GF-D8 (cell line): ENCODE results near the gene TTLL11.
"Not testable (repeated sequence)": the region's sequence is repeated elsewhere in the genome, so short reads cannot be mapped to it uniquely, and the experiment has no call there.

Experiments
- DNase-seq: peaks from one replicate; lab custom pipeline; 2025; lab: John Stamatoyannopoulos, UW

TTLL11 gene

DNA sequence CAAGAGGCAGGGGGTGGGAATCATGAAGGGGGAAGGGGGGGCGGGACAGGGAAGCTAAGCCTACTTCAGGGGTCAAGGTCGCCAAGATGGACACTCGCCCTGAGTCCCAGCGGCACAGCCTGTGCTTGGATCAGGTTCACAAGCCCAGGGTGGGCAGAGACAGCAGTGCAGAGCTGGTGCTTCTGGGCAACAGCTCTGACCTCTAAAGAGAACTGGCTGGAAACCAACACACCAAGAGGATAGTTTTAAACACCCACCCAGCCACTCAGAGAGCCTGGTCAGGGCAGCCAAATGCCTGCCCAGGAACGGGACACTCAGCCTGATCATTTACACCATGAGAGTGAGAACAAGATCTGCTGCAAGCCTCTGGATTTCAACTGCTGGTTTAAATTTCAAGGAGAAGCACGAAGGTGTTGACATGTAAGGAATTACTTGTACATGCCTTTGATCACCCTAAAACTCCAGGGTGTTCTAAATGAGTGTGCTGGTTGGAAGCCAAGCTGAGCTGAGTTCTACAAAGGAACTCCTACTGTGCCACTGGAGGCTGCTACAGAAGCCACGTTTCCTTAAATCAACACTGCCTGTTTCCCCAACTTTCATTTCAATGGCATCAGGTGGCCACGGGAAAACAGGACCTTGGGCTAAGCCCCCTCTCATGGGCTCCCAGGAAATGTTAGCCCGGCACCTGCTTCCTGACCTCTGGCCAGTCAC, 91.5 kb downstream of the TTLL11 start:
- DNase-seq = no peak

DNA sequence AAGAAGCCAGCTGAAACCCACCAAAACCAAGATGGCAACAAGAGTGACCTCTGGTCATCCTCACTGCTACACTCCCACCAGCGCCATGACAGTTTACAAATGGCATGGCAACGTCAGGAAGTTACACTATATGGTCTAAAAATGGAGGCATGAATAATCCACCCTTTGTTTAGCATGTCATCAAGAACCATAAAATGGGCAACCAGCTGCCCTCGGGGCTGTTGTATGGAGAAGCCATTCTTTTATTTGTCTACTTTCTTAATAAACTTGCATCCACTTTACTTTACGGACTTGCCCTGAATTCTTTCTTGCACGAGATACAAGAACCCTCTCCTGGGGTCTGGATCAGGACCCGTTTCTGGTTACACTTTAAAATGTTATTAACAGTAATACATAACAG, 92.6 kb downstream of the TTLL11 start:
- DNase-seq = not testable (repeated sequence)

DNA sequence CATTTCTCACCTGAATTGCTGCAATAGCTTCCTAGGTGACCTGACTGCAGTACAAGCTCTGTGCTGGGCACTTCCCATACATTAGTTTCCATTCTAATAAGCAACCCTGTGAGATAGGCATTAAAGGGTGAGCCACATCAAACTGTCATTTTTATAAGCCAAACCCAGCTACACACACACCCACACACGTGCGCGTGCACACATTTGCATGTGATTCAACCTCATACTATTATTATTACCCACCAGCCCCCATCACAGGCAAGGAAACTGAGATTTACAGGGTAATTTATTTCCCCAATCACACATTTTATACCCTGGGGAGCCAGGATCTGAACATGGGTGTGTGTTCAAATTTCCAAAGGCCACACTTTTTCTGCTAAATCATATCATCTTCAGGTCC, 93.6 kb downstream of the TTLL11 start:
- DNase-seq = no peak

DNA sequence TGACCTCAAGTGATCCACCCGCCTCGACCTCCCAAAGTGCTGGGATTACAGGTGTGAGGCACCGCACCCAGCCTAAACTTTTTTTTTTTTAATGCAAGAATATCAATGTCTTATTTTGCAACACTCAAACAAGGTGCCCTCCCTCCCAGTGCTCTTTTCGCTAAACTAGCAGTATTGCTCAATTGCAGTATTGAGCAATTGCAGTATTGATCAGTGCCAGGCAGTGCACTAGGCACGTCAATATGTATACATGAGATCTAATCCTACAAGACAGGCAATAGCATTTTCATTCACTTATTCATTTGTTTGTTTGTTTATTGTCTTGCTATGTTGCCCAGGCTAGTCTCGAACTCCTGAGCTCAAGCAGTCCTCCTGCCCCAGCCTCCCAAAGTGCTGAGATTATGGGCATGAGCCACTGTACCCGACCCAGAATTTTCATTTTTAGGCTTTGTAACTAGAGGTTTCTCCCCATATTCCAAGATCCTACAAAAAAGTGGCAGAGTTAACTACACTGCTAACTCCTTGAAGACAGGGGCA, 94.5 kb downstream of the TTLL11 start:
- DNase-seq = no peak

DNA sequence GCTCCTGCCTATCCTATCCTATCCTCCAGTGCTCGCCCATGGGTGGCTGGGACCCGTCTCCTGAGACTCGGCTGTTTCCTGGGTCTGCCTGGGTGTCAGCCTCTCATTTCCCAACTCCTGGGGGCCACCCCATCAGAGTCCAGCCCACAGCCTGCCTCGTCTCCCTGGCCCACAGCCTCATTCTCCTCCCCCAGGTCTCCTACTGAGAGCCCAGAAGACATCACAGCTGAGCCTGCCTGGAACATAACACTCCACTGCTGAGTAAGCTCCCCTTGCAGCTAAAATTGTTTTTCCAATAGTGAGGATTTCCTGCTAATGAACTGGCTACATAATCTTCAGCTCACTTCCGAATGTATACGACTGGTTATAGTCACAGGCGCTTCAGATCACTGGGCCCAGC, 95.3 kb downstream of the TTLL11 start:
- DNase-seq = no peak

DNA sequence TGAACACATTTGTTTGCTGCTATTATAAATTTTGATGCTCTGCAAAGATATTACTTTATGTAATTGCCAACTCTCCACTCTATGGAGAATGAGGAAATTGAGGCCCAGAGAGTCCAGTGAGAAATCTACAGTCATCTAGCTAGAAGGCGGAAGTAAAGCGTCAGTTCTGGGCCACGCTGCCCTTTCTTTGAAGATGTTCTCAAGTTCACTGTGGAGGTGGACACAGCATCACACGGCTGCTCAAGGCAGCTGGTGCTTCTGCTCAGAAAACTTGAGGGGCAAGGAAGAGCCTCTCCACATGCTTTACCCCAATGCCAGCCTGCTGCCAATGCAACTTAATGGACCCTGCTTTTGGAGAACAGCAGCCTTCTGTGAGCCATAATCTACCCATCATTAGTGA, 96.3 kb downstream of the TTLL11 start:
- DNase-seq = no peak

DNA sequence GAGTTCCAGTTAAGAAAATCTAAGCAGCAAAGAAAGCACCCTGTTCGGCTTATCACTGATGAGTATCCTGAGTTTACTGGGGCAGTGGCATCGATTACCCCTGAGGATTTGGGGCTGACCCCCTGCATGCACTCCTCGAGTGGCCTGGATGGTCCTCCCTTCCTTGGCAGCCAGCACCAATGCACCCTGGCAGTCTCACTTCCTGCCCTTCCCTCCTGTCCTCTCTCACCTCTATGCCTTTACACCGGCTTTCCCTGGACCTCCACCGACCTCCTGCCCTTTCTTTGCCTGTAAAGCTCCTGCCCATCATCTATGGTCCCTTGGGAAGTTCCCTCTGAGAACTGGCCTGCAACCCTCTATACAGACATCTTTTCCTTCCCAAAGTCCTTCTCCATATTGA, 97.1 kb downstream of the TTLL11 start:
- no peak for DNase-seq

DNA sequence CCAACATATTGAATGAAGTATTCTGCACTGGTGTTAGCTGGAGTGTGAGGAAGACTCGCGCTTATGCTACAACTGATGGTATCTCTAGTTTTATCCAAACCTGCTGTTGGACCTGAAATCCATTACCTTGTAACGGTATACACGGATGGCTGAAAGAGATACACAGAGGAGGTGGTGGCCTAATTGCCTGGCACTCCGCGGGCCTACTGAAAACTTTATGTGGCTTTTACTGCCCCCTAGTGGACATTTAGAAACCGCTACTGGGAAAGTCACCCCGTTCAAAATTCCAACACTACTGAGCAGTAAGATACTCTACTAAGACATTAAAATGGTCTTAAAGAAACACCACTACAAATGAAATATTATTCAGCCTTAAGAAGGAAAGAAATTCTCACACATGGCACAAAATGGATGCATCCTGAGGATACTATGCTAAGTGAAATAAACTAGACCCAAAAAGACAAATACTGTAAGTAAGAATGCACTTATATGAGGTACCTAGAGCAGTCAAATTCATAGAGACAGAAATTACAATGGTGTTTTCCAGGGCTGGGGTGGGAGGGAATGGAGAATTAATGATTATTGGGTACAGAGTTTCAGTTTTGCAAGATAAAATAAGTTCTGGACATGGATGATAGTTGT, 100.4 kb downstream of the TTLL11 start:
- DNase-seq = peak; percentile 8

DNA sequence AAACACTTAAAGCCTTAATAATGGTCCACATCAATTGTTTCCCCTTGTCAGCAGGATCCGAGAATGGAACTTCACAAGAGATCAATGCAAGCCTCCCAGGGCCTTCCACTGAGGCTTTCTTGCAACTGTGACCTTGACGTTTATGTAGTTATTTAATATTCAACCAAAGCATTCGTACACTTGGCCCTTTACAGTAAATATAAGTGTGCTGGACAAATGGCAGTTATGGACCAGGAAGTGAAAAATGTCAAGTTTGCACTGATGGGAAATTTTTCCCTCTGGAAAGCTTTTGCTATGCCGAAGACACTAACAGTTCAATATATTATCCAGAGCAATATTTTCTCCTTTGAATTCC, 101.8 kb downstream of the TTLL11 start:
- no peak for DNase-seq

DNA sequence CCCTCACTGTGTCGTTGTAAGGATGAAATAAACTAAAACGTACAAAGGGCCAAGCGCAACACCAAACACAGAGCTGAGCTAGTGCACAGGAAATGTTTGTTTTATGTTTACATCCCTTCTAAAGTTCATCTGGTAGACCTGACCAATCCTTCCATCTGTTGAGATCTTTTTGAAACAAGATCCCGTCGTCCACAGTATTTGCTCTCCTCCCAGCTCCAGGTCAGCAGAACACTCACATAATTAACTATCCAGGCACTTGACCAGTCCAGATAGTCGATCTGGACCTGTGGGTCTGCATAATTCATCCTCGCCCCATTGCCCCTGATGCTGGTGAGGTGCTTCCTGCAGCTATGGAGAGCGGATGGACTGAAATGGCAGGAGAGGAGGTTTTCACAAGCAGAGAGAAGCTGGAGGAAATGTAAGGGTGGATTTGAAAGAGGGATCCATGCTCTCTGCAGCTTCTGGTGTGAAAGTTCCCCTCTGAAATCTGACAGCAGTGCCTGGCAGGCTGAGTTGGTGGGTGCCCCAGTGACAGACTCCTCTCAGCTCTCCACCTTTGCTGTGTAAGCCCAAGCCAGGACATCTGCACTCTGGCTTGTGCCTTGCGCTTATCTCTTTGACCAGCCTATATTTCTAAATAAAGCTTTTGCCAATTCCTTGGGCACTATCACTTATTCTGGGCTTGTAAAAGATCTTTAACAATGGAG, 102.4 kb downstream of the TTLL11 start:
- DNase-seq = no peak

DNA sequence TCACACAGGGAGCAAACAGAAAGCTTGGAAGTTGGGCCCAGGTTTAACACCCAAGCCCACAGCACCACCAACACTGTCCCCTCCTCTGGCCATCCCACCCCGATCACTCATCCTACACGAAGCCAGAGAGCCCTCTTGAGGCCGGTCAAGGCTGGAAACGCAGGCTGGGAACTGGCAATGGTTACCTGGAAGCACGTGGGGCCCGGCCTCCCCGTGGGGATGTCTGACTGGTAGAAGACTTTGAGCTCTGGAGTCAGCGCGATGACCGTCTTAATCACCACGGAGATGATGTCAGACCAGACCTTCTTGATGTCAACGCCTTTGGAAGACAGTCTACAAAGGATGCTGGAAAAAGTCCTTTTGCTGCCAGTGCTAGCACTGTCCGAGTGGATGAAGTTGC, 104.1 kb downstream of the TTLL11 start:
- DNase-seq = no peak

DNA sequence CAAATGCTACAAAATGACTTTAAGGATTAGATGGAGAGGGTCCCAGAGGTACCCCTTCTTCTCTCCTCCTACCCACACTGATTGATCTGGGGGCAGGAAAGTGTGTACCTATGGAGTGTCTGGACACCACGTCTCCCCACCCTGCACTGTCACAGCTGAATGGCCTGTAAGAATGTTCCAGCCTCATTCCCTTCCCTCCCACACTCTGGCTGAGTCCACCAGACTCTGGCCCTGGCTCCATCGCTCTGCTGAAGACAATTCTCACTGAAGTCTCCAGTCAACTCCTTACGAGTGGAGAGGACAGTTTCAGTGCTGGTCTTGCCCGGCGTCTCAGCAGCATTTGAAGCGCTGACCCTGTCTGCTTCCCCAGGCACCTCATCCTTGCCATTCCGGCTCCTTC, 105.8 kb downstream of the TTLL11 start:
- DNase-seq = no peak

DNA sequence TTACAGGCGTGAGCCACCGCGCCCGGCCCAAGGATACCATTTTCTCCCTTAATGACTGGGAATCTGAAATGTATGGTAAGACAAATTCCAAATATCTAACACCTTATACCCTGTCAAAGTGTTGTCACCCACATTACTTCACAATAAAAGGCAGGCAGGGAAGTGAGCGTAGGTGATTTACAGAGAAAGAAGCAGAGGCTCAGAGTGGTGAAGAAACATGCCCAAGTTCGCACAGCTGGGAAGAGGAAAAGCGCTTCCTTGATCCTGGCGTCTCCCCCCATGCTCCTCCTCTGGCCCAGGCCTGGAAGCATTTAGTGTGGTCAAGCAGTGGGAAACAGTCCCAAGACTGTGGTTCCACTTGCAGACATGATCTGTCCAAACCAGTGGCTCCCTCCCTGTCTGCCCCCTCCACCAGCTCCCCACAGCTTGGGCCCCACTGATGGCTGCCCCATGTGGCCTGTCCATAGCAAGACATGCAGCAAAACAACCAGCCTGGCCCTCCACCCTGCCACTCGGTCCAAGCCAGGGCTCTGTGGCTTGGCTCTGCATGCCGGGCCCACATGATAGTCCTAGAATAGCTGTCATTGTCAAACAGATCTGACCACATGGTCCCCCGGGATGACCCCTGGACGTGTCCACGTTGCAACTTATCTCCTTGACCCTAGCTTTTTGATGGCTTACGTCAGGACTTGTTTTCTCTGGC, 107.2 kb downstream of the TTLL11 start:
- no peak for DNase-seq

DNA sequence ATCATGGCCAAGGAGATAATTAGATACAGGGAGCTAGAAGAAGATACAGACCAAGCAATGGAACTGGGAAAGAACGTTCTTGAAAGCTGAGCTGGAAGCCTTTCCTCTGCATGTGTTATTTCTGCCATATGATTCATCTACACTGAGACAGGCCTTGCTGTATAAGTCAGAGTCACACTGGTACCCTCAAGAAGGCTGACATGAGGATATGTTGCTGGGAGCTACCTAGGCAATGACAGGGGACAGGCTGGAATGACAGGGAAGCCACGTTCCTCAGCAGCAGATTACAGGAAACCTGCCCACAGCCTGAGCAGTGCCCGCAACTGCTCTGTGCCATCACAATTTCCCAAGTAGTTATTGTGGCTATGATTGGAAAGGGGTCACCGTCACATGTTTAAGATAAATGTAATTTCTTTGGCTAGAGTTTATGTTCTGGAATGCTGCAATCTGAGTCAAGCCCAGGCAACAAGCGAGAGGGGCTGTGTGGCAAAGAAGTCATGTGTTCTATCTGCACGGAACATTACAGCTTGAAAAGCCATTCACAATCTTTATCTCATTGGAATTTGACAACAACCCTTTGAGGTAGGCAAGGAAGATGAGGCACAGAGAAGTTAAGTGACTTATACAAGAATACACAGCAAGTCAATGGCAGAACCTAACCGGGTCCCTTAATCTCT, 108.2 kb downstream of the TTLL11 start:
- no peak for DNase-seq

DNA sequence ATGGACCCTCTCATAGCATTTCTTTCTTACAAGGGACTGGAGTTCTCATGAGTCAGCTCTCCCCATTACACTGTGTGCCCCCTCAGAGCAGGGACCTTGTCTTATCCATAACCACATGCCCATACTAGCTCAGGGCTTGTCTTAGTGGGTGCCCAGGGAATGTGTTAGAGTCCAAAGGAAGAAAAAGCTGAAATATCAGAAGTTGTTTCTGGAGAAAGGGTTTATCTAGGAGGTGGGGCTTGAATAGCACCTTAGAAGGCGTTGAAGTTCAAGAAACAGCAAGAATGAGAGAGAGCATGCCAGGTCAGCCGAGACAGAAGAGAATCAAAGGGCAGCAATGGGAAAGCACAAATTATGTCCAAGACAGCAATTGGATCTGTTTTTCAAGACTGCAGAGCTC, 109.4 kb downstream of the TTLL11 start:
- no peak for DNase-seq

DNA sequence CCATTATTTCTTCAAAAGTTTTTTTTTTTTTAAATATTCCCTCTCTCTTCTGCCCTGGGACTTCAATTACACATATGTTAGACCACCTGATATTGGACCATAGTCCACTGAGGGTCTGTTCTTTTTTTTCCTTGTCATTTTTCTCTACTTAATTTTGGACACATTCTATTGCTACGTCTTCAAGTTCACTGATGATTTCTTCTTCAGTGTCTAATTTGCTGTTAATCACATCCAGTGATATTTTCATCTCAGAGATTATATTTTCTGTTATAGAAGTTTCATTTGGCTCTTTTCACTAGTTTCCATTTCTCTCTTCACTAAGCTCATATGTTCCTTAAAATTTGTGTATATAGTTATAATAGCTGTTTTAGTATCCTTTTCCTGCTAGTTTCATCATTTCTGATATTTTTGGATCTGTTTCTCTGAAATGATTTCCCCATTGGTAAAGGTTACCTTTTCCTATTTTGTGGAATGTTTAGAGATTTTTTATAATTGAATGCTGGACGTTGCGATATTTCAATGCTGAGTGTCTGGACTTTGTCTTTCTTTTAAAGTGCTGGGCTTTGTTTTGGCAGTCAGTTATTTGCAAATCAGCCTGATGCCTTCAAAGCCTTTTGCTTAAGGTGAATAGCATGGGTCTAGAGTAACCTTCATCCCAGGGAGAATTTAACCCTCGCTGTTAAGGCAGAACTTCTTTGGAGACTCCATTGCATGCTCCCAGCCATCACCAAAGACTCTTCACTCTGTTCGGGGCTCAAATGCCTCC, 111.8 kb downstream of the TTLL11 start:
- no peak for DNase-seq

DNA sequence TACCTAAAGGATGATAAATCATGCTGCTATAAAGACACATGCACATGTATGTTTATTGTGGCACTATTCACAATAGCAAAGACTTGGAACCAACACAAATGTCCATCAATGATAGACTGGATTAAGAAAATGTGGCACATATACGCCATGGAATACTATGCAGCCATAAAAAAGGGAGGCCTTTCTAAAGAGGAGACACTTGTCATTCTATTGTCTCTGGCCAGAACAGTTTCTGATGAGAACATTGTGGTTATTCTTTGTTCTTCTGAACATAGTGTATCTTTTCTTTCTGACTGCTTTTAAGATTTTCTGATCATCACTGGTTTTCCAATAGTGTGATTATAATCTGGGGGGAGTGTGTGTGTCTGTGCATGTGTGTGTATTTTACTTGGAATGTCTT, 112.4 kb downstream of the TTLL11 start:
- DNase-seq = not testable (repeated sequence)

DNA sequence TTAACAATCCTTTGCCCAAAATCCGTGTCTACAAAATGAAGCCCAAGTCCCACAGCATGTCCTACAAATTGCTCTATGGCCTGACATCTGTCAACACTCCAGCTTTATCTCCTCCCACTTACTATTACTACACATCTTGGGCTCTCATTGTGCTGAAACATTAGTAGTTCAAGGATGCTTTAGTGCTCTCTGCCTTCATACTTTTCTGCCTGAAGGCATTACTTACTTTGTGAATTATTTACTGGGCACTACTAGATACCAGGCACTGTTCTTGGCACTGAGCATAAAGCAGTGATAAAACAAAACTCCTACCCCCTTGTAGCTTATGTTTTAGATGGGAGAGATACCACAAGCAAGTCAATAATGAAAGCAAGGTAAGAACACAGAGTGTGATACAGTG, 113.4 kb downstream of the TTLL11 start:
- DNase-seq = no peak

DNA sequence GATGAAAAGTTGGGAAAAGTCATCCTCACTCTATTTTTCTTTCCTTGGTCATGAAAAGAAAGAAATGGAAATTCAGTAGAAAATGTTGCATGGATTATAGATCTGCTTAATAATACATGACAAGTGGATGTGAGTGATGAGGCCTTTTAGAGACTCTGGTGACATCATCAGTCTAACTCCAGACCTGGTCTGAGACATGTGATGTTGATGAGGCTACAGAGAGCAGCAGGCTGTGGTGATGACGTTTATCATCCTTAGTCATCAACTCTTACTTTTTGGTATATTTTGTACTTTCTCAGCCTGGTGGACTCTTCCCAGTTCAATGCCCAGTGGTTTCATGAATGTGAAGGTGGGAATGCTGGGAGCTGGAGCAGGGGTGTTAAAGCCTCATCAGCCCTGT, 116.4 kb downstream of the TTLL11 start:
- DNase-seq = no peak

DNA sequence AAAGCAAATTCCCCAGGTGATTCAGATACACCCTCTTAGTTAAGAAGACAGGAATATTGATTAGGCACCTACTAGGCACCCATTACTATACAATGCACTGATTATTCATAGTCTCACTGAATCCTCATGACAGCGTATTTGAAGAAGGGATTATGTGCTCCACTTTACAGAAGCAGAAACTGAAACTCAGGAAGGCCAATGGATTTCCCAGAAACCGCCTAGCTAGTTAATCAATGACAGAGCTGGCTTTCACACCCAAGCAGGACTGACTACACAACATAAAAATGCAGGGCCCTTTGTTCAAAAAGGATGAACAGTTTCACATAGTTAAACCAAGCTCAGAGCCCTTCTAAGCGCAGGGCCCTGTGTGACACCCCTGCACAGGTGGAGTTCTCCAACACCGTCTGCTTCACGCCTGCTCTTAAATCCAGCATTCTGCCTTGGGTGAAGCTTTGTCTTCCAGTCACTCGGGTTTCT, 117.3 kb downstream of the TTLL11 start:
- DNase-seq = no peak

DNA sequence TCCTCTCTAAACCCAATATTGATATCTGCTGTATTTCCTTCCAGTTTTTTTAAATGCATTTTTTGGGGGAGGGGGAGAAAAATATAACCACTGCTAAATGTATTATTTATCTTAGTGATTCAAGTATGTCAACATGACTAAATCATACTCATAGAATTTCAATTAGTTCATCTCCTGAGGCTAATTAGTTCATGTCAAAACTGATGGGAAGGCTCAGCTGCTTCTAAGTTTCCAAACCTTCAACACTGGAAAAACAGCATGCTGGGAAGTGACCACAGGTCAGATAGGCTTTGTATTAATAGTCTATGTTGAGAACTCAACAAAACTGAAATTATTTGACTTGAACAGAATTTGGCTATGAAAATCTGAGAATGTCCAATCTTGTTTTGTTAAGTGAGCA, 118.7 kb downstream of the TTLL11 start:
- DNase-seq = no peak
